Eye (tissue), 1 donor: Measurements from ENCODE around the gene AKAP12.

Experiments
- DNase-seq: peaks from one replicate; pipeline ENCODE4 v3.0.0-alpha.2; 2015

AKAP12 gene

DNA sequence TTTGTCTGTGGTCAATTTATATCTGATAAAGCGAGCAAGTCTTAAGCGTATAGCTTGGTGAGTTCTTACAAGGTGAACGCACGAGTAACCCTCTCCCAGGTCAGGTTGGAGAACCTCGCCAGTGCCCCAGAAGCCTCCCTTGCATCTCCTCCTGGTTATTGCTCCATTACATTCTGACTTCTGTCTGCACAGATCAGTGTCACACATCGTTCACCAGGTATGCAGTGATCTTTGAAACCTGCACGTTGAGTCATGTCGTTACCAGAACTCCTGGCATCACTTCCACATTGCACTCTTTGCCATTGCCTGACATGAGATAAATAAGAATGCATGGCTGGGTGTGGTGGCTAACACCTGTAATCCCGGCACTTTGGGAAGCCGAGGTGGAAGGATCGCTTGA lies 44.2 kb downstream of the AKAP12 start:
- peak; percentile 28 for DNase-seq

- no peak for DNase-seq
These were observed 44.8 kb downstream of the AKAP12 start for GRCh38 chr6:151284548-151285017.

DNA sequence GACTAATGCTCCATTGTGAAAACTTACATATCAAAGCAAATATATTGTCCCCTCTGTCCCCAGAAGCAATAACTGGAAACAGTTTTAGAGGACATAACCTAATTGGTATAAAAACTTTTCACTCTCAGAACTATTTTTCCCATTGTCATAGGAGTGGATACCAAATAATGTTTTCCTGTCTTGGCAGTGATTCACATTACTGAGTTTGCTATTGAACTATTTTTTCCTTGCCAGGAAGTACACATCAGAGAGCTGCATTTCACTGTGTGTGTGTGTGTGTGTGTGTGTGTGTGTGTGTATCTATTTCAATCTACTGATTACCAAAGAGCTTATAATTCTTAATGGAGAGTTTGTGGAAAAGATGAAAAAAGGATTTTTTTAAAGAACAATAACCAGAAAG lies 45.4 kb downstream of the AKAP12 start:
- DNase-seq: no peak

DNA sequence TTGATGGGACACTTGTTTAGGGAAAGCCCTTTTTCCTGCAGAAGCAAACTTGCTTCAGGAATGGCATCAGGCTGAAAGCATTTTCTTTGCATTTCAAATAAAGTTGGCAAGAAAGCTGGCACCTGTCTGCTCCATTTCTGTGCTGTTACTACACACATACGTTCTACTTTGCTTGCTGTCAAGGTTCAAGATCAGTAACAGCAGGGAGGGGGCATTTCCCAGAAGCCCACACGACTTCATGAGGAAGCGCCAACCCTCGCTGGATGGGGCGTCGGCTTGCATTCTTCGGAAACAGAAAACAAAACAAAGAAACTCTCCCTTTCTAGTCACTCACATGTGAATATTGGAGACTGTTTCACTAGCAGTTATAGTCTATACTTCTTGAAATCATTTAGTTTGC lies 46.4 kb downstream of the AKAP12 start:
- no peak for DNase-seq

- DNase-seq: peak; percentile 55
These were observed 49.1 kb downstream of the AKAP12 start for GRCh38 chr6:151288712-151289398.

DNA sequence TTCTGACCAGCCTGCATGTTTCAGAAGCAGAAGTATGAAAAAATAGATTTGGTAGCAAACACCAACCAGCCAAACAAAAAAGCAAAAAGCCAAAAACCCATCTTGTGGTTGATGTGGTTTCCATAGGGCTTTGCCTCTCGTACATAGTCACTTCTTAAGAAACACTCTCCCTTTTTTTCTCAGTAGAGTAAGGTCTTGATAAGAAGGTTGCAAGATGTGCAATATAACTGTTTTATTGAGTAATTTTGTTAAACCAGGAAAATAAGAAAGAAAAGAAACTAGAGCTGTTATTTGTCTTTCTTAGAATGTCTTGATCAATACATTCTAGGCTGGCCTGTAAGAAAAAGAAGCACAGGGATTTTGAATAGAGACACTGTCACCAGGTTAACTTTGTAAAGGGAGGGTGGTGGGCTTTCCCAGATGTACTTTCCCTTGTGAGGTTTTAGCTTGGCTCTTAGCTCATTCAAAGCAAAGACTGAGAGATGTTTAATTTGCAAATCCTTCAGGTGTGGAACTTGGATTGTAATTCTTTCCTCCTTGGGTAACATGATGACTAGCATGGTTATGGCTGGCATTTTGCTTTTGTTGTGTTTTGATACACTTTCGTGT lies 49.7 kb downstream of the AKAP12 start:
- no peak for DNase-seq

- DNase-seq: peak; percentile 77
These were observed 51.3 kb downstream of the AKAP12 start for GRCh38 chr6:151290877-151291721.

- DNase-seq: no peak
These were observed 51.9 kb downstream of the AKAP12 start for GRCh38 chr6:151291722-151292059.

- no peak for DNase-seq
These were observed 53.4 kb downstream of the AKAP12 start for GRCh38 chr6:151292974-151293687.

- DNase-seq: no peak
These were observed 53.9 kb downstream of the AKAP12 start for GRCh38 chr6:151293688-151294016.

GRCh38 chr6:151294561-151295101 lies 54.9 kb downstream of the AKAP12 start:
- no peak for DNase-seq

- DNase-seq: no peak
These were observed 58.1 kb downstream of the AKAP12 start for GRCh38 chr6:151297886-151298285.

- no peak for DNase-seq
These were observed 59.2 kb downstream of the AKAP12 start for GRCh38 chr6:151299011-151299410.

DNA sequence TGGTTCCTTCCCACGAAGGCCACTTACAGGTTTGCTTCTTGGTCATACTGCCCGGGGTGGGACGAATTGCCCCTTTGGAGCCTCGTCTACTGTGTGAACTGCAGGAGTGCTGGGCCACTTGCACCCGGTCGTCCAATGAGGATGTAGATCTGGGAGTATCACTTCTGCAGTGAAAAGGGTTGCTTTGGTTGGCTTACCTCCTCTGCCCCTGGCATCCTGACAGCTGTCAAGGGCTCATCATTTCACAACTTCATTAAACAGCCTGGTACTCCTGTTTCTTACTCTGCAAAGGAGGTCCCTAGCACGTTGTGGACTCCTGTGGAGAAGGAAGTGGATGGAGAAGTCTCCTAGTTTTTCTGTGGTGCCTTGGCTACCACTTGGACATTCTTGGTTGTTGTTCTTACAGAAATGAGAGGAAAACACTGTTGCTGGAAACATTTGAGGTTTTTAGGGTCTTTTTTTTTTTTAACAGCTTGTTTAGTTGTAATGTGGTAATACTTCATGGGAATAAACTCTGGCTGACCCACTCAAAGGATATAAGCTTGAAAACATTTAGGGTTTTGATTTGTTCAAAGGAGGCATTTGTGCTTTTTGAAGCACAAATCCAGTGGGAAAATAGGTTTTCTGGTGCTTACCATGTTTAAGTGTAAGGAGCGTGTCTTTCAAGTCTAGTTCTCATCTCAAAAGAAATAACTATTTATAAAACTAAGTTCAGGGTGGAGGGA lies 60.7 kb downstream of the AKAP12 start:
- peak; percentile 35 for DNase-seq

GRCh38 chr6:151301547-151301946 lies 61.8 kb downstream of the AKAP12 start:
- DNase-seq: no peak

DNA sequence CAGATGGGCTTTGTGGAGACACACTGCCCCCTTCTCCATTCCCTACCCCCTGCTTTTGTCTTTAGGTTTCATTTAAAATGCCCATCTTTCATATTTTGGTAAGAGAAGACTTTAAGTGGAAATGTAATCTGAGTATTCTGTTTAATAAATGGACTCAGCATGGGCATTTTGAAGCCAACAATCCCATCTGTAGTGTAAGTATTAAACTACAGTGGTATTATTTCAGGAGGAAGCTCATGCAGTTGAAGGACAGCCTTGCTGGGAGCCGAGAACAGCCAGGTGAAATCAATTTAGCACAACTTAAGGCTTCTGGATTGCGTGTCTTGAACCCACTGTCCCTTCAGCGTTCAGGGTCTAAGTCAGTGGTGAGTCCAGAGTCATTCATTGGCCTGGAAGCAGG lies 63.5 kb downstream of the AKAP12 start:
- no peak for DNase-seq

DNA sequence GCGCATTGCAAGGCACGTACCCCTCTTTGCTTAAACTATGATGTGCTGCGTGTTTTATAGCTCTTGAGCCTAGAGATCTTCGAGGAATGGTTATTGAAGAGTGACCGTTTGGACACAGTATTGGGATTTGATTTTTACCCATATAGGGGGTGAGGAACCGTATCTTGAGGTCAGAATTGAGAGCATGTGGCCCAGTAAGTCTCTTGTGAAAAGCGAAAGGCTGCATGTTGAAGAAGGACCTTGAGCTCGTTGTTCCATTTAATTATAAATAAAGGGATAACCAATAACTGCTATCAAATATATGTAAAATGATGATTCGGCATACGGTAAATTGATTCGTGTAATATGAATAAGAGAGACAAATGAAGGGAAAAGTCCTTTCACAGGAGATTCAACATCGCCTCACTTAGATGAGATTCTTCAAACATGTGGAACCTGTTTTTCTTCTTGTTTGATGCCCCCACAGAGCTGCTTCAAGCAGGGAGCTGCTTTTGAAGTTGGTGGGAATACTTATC lies 66.6 kb downstream of the AKAP12 start:
- no peak for DNase-seq

GRCh38 chr6:151307501-151307900 lies 67.7 kb downstream of the AKAP12 start:
- no peak for DNase-seq

- DNase-seq: no peak
These were observed 69.9 kb downstream of the AKAP12 start for GRCh38 chr6:151309619-151310018.

DNA sequence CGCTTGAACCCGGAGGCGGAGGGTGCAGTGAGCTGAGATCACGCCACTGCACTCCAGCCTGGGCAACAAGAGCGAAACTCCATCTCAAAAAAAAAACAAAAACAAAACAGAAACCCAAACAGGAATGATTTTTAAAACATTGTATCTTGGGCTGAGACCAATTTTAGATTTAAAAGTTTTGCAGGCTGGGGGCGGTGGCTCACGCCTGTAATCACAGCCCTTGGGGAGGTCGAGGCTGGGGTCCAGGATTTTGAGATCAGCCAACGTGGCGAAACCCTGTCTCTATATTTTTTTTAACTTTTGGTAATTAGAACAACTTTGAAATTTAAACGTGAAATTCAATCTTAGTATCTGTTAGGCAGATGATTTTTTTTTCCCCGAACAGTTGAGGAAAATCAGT lies 70.5 kb downstream of the AKAP12 start:
- no peak for DNase-seq

- DNase-seq: no peak
These were observed 71.3 kb downstream of the AKAP12 start for GRCh38 chr6:151310852-151311767.
